HepG2 (cell line): Measurements from ENCODE around the gene PLCB1. TPM values are rescaled to one million over a fixed set of nuclear protein-coding genes. Genes with fewer than 3 reads are reported as not detected.

Experiments
- ATAC-seq: fragments of 200-7000 bp; cut with Tn5 transposase; 3 replicates; pipeline ENCODE4 v1.9.1; 2020; ENCODE audit warnings: mild to moderate bottlenecking, moderate library complexity
- BruUV-seq: library from RNA; stranded (reverse); fragments of 400-500 nt; replicated peaks from 2 replicates; lab custom pipeline; 2021; lab: Mats Ljungman, UMichigan
- CTCF ChIA-PET: fragments of 300-600 bp; formaldehyde crosslinking; extraction: SDS; loops from one replicate; lab custom pipeline; 2021; ENCODE audit warnings: low total read pairs, inconsistent platforms, low intra/inter-chr PET ratio; lab: Yijun Ruan, JAX
- POLR2A ChIA-PET: fragments of 350-600 bp; sonication (Branson Sonifier 250); formaldehyde crosslinking; loops from one replicate; lab custom pipeline; 2020; ENCODE audit warnings: antibody characterized with exemption, inconsistent platforms; lab: Yijun Ruan, JAX
- DNase-seq: peaks from one replicate; pipeline ENCODE4 v3.0.0-alpha.2; 2015; ENCODE audit warnings: low spot score
- FAIRE-seq: peaks from 3 replicates; lab custom pipeline; 2011; peaks lifted over from hg19 to GRCh38; lab: Jason Lieb, UNC
- H2AFZ ChIP-seq: one replicate; pipeline ENCODE4 v1.6.1; 2011; ENCODE audit warnings: low read length, inconsistent platforms
- H3K27ac ChIP-seq: fragments of 300-600 bp; 3 replicates; pipeline ENCODE4 v1.8.0; 2011; ENCODE audit warnings: mixed run types, mild to moderate bottlenecking, mixed read lengths, low read length, inconsistent platforms; ENCODE audit not compliant: insufficient read depth; ENCODE audit errors: extremely low read length
- H3K27me3 ChIP-seq, 2 experiments: fragments of 200-600 bp in 1 of 2; 2 replicates in 1 of 2; 3 replicates in 1 of 2; pipeline versions ENCODE4 v1.6.0 to v1.8.0; 2011; ENCODE audit warnings: low read length in 2 of 2, mild to moderate bottlenecking in 2 of 2, moderate library complexity in 2 of 2, inconsistent platforms in 1 of 2; ENCODE audit not compliant: insufficient read depth in 2 of 2, control insufficient read depth in 1 of 2
- H3K36me3 ChIP-seq, 2 experiments: fragments of 200-600 bp in 1 of 2; replicated peaks in 1 of 2; 2 replicates in 1 of 2; 3 replicates in 1 of 2; pipeline versions ENCODE4 v1.5.1 to v1.8.0; 2011; ENCODE audit warnings: low read length in 2 of 2, inconsistent platforms in 1 of 2; ENCODE audit not compliant: insufficient read depth in 2 of 2, control insufficient read depth in 1 of 2
- H3K4me1 ChIP-seq: 2 replicates; pipeline ENCODE4 v1.5.1; 2012; ENCODE audit warnings: low read length, inconsistent platforms; ENCODE audit not compliant: insufficient read depth
- H3K4me2 ChIP-seq: 2 replicates; pipeline ENCODE4 v1.6.0; 2011; ENCODE audit warnings: low read depth, low read length, inconsistent platforms
- H3K4me3 ChIP-seq, 3 experiments: fragments of 200-600 bp in 1 of 3; sonication (generic), shearing (Covaris generic) in 1 of 3; replicated peaks in 1 of 3; 2 replicates each; pipeline ENCODE4 v1.5.1; 2011 to 2016; ENCODE audit warnings: low read length in 3 of 3, inconsistent platforms in 2 of 3, low read depth in 2 of 3, mild to moderate bottlenecking in 2 of 3, control low read depth in 1 of 3, mixed read lengths in 1 of 3; ENCODE audit not compliant: insufficient read depth in 1 of 3
- H3K79me2 ChIP-seq: one replicate; pipeline ENCODE4 v1.6.1; 2011; ENCODE audit warnings: low read length, inconsistent platforms; ENCODE audit not compliant: insufficient read depth
- H3K9ac ChIP-seq: 2 replicates; pipeline ENCODE4 v1.6.0; 2011; ENCODE audit warnings: mild to moderate bottlenecking, low read depth, low read length, inconsistent platforms; ENCODE audit not compliant: insufficient read depth
- H3K9me3 ChIP-seq: 2 replicates; pipeline ENCODE4 v1.5.1; 2012; ENCODE audit warnings: mild to moderate bottlenecking, low read length
- H4K20me1 ChIP-seq: 2 replicates; pipeline ENCODE4 v1.6.0; 2011; ENCODE audit warnings: inconsistent platforms, mild to moderate bottlenecking, low read length, moderate library complexity; ENCODE audit not compliant: insufficient read depth
- ARNT2 ChIP-seq: sonication (generic); formaldehyde crosslinking; IDR thresholded peaks from 2 replicates; pipeline ENCODE4 v1.8.0; 2022; ENCODE audit warnings: mild to moderate bottlenecking, low read depth, missing genetic modification reagents, moderate library complexity
- ARNTL ChIP-seq: sonication (generic); formaldehyde crosslinking; IDR thresholded peaks from 2 replicates; pipeline ENCODE4 v1.4.0; 2020; ENCODE audit warnings: mild to moderate bottlenecking, missing genetic modification reagents
- CENPT ChIP-seq: sonication (generic); formaldehyde crosslinking; IDR thresholded peaks from 2 replicates; pipeline ENCODE4 v1.8.0; 2022; ENCODE audit warnings: low read depth, mild to moderate bottlenecking, moderate library complexity, missing genetic modification reagents
- FOXA3 ChIP-seq: IDR thresholded peaks from 2 replicates; pipeline ENCODE4 v1.6.1; 2016; ENCODE audit warnings: missing genetic modification reagents, missing compliant biosample characterization
- PLRG1 ChIP-seq: fragments of 450-650 bp; conservative IDR thresholded peaks from 2 replicates; pipeline ENCODE4 v1.6.1; 2016
- RNF2 ChIP-seq: fragments of 450-650 bp; conservative IDR thresholded peaks from 2 replicates; pipeline ENCODE4 v1.6.1; 2016; ENCODE audit warnings: low read depth
- SAP130 ChIP-seq: IDR thresholded peaks from 2 replicates; pipeline ENCODE4 v1.6.1; 2016; ENCODE audit warnings: low read depth
- WIZ ChIP-seq: sonication (generic); formaldehyde crosslinking; IDR thresholded peaks from 2 replicates; pipeline ENCODE4 v1.5.1; 2020; ENCODE audit warnings: mild to moderate bottlenecking, missing genetic modification reagents
- ZNF205 ChIP-seq: IDR thresholded peaks from 2 replicates; pipeline ENCODE4 v1.6.1; 2018; ENCODE audit warnings: missing biosample characterization, missing genetic modification reagents
- ZNF232 ChIP-seq: sonication (generic); formaldehyde crosslinking; IDR thresholded peaks from 2 replicates; pipeline ENCODE4 v1.4.0; 2020; ENCODE audit warnings: missing genetic modification reagents, borderline replicate concordance
- ZNF260 ChIP-seq: sonication (generic); formaldehyde crosslinking; IDR thresholded peaks from 2 replicates; pipeline ENCODE4 v1.4.0; 2020; ENCODE audit warnings: missing genetic modification reagents, low read depth, mild to moderate bottlenecking, borderline replicate concordance
- ZNF3 ChIP-seq: IDR thresholded peaks from 2 replicates; pipeline ENCODE4 v1.7.0; 2017; ENCODE audit warnings: inconsistent platforms
- ZNF317 ChIP-seq: sonication (generic); formaldehyde crosslinking; IDR thresholded peaks from 2 replicates; pipeline ENCODE4 v1.5.0; 2020; ENCODE audit warnings: mild to moderate bottlenecking, missing genetic modification reagents
- ZNF430 ChIP-seq: sonication (generic); formaldehyde crosslinking; IDR thresholded peaks from 2 replicates; pipeline ENCODE4 v1.9.0; 2021; ENCODE audit warnings: mild to moderate bottlenecking, missing genetic modification reagents
- ZNF530 ChIP-seq: sonication (generic); formaldehyde crosslinking; IDR thresholded peaks from 2 replicates; pipeline ENCODE4 v1.5.0; 2020; ENCODE audit warnings: low read depth, mild to moderate bottlenecking, missing genetic modification reagents
- ZNF589 ChIP-seq: sonication (generic); formaldehyde crosslinking; conservative IDR thresholded peaks from 2 replicates; pipeline ENCODE4 v1.8.0; 2022; ENCODE audit warnings: mild to moderate bottlenecking, moderate library complexity, missing genetic modification reagents
- WGBS: methylation state at CpG from one replicate; pipeline ENCODE4 v1.1.6; 2017; ENCODE audit warnings: low lambda C conversion rate; 5-methylcytosine and 5-hydroxymethylcytosine counted together
- in situ Hi-C: cut with HindIII; loops from 2 replicates; pipeline ENCODE4 v1.10.0; 2017; ENCODE audit warnings: low pct_unique_long_range_greater_than_20kb; ENCODE audit not compliant: extremely low pct_ligation_motif_present
- intact Hi-C: fragments of 100-400 bp; cut with micrococcal nuclease; formaldehyde crosslinking; loops from one replicate; pipeline ENCODE4 v1.10.0; 2022; ENCODE audit not compliant: unreplicated experiment
- polyA plus RNA-seq, 8 experiments: library from polyadenylated mRNA; depleted of rRNA in 3 of 8; stranded (reverse) in 7 of 8; unstranded in 1 of 8; fragments of >200 nt; fragmentation: Illumina TruSeq in 4 of 8; extraction: Trizol in 4 of 8; gene quantifications; 2 replicates each; pipeline versions ENCODE4 v1.2.1 to v1.2.3, GENCODE V29; 2011 to 2016; ENCODE audit warnings: low read depth in 4 of 8, missing spikeins in 1 of 8, mixed read lengths in 1 of 8; ENCODE audit not compliant: insufficient read depth in 1 of 8
- total RNA-seq, 5 experiments: library from RNA; depleted of rRNA; stranded (reverse); fragments of >200 nt; fragmentation: Illumina TruSeq; extraction: Trizol; gene quantifications; 2 replicates each; pipeline ENCODE4 v1.2.3, GENCODE V29; 2016; ENCODE audit warnings: low read depth in 1 of 5
- TF ChIP-seq, protein P1 (sequence below): sonication (generic); formaldehyde crosslinking; IDR thresholded peaks from 2 replicates; pipeline ENCODE4 v1.4.0; 2020; ENCODE audit warnings: missing genetic modification reagents
- TF ChIP-seq, protein P2 (sequence below): sonication (generic); formaldehyde crosslinking; IDR thresholded peaks from 2 replicates; pipeline ENCODE4 v1.4.0; 2020; ENCODE audit warnings: mild to moderate bottlenecking, missing genetic modification reagents
- TF ChIP-seq, protein P3 (sequence below): fragments of 450-650 bp; IDR thresholded peaks from 2 replicates; pipeline ENCODE4 v1.6.1; 2017; ENCODE audit warnings: mild to moderate bottlenecking
- TF ChIP-seq, protein P4 (sequence below): IDR thresholded peaks from 2 replicates; pipeline ENCODE4 v1.6.1; 2012; ENCODE audit warnings: inconsistent platforms

Gene PLCB1
- total and polyA plus RNA-seq, 2 of the 13 experiments (the other 11 are each of a cell fraction or from before 2014, with no cell fraction given), result 42.4 to 55.9 TPM

DNA sequence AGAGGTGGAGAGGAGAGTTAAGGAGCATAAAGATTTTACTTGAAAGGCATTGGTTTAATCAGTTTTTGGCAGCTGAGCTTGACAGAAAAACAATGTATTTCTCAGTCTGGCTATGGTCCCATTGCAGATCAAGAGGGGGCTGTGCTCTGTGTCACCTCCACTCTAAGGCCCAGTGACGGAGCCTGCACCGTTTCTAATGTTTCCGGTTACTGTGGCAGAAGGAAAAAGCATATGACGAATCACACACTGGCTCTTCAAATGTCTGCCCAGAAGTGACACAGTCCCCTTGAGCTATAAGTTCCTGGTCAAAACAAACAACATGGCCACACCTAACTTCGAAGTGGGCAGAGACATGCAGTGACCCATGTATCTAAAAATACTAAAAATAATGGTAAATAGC is 372.0 kb downstream of the PLCB1 start:
- BruUV-seq, result no TSS peak
- WGBS, result 86% methylated on average over 5 of the region's 5 CpGs
- Histone ChIP-seq H3K4me3 (no peak overlapping the region), H2AFZ (no peak overlapping the region), H3K4me1 (no peaks in the 10 kb centered on the region), H3K9ac (no peak overlapping the region), H3K27me3 (no peaks in the 10 kb centered on the region), H4K20me1 (no peaks in the 10 kb centered on the region), H3K4me2 (no peak overlapping the region), H3K9me3 (no peaks in the 10 kb centered on the region), H3K79me2 (no peaks in the 10 kb centered on the region), H3K36me3 (peaks cover 2 to 4% of the 10 kb centered on the region in 2 experiments; a peak in 1 of 5 replicates), H3K27ac (no peak overlapping the region)
- DNase-seq, result no peak
- ChIA-PET CTCF (no interaction called here), POLR2A (no interaction called here)
- TF ChIP-seq CENPT (CRISPR knock-in tag) (no peak), ZNF232 (CRISPR knock-in tag) (no peak), ZNF260 (CRISPR knock-in tag) (no peak), ARNT2 (no peak), ZNF317 (no peak), PLRG1 (no peak), FOXA3 (CRISPR knock-in tag) (no peak), SAP130 (no peak), ZNF430 (no peak), ZNF205 (CRISPR knock-in tag) (no peak), ZNF589 (CRISPR knock-in tag) (no peak), ZNF530 (CRISPR knock-in tag) (no peak), ARNTL (CRISPR knock-in tag) (no peak), ZNF3 (no peak), RNF2 (no peak), WIZ (CRISPR knock-in tag) (no peak)
- TF ChIP-seq, protein P1, sequence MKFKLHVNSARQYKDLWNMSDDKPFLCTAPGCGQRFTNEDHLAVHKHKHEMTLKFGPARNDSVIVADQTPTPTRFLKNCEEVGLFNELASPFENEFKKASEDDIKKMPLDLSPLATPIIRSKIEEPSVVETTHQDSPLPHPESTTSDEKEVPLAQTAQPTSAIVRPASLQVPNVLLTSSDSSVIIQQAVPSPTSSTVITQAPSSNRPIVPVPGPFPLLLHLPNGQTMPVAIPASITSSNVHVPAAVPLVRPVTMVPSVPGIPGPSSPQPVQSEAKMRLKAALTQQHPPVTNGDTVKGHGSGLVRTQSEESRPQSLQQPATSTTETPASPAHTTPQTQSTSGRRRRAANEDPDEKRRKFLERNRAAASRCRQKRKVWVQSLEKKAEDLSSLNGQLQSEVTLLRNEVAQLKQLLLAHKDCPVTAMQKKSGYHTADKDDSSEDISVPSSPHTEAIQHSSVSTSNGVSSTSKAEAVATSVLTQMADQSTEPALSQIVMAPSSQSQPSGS (CRISPR knock-in tag), result no peak
- TF ChIP-seq, protein P2, sequence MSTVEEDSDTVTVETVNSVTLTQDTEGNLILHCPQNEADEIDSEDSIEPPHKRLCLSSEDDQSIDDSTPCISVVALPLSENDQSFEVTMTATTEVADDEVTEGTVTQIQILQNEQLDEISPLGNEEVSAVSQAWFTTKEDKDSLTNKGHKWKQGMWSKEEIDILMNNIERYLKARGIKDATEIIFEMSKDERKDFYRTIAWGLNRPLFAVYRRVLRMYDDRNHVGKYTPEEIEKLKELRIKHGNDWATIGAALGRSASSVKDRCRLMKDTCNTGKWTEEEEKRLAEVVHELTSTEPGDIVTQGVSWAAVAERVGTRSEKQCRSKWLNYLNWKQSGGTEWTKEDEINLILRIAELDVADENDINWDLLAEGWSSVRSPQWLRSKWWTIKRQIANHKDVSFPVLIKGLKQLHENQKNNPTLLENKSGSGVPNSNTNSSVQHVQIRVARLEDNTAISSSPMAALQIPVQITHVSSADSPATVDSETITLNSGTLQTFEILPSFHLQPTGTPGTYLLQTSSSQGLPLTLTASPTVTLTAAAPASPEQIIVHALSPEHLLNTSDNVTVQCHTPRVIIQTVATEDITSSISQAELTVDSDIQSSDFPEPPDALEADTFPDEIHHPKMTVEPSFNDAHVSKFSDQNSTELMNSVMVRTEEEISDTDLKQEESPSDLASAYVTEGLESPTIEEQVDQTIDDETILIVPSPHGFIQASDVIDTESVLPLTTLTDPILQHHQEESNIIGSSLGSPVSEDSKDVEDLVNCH (CRISPR knock-in tag), result no peak
- TF ChIP-seq, protein P3, sequence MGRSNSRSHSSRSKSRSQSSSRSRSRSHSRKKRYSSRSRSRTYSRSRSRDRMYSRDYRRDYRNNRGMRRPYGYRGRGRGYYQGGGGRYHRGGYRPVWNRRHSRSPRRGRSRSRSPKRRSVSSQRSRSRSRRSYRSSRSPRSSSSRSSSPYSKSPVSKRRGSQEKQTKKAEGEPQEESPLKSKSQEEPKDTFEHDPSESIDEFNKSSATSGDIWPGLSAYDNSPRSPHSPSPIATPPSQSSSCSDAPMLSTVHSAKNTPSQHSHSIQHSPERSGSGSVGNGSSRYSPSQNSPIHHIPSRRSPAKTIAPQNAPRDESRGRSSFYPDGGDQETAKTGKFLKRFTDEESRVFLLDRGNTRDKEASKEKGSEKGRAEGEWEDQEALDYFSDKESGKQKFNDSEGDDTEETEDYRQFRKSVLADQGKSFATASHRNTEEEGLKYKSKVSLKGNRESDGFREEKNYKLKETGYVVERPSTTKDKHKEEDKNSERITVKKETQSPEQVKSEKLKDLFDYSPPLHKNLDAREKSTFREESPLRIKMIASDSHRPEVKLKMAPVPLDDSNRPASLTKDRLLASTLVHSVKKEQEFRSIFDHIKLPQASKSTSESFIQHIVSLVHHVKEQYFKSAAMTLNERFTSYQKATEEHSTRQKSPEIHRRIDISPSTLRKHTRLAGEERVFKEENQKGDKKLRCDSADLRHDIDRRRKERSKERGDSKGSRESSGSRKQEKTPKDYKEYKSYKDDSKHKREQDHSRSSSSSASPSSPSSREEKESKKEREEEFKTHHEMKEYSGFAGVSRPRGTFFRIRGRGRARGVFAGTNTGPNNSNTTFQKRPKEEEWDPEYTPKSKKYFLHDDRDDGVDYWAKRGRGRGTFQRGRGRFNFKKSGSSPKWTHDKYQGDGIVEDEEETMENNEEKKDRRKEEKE, result no peak
- TF ChIP-seq, protein P4, sequence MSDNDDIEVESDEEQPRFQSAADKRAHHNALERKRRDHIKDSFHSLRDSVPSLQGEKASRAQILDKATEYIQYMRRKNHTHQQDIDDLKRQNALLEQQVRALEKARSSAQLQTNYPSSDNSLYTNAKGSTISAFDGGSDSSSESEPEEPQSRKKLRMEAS, result no peak
- no peak for ATAC-seq
- in situ Hi-C loops, result no loop called here
- no peak for FAIRE-seq
- intact Hi-C loops, result no loop called here
